SK-N-DZ (cell line): ENCODE results near the gene DPEP3.
"Not testable (repeated sequence)": the region's sequence is repeated elsewhere in the genome, so short reads cannot be mapped to it uniquely, and the experiment has no call there.

Experiments used
- DNase-seq: peaks from one replicate; pipeline ENCODE4 v3.0.0-alpha.2; 2015; ENCODE audit warnings: low spot score

DPEP3 gene

DNA sequence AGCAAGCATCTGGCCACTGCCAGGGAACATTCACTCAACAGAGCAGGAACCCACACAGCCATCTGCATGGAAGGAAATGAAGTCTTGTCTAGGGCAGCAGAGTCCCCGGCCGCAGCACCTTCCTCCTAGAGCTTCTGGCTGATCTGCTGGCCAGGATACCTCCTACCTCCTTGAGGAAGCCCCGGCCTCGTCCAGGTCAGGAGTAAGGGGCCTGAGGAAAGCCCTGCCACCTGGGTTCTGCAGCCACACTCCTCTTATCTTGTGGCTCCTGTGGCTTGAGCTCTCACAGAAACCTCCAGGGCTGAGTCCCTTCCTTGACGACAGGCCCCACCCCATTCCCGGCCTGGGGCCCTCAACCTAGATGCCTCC is 13.7 kb upstream of the DPEP3 start:
- not testable (repeated sequence) for DNase-seq

DNA sequence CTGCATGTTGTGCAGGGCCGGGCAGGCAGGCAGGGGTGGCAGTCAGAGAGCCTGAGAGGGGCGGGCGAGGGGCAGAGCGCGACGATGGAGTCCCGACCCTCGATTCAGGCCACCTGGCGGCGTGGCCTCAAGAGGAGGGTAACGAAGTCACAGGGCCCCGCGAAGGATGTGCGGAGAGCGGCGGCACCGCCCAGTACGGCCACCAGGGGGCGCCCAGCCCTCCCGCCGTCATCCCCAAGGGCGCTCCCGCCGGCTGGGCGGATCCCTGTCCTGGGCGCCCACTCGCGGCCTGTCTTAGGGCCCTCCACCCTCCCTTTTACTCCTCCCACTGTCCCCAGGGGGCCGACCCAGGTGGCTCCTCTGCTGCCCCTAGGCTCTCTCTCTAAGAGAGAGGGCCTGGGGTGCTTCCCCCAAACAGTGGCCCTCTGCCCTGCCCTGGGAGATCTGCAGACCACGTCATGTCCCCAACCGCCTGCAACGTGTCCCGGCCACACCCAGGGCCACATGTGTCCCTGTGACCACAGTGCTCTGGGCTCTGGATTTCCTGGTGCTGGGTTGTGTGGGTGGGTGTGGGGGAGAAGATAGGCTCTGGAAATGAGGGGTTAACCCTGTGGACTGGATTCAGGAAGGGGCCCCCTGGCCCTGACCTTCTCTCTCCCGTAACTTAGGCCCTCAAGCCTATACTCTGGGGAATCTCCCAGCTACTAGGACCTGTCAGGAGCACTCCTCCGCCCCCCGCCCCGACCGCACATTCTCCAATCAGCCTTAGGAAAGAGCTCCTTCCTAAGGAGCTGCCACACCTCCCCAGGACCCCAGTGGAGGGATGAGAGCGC is 13.1 kb upstream of the DPEP3 start:
- peak; percentile 80 for DNase-seq

DNA sequence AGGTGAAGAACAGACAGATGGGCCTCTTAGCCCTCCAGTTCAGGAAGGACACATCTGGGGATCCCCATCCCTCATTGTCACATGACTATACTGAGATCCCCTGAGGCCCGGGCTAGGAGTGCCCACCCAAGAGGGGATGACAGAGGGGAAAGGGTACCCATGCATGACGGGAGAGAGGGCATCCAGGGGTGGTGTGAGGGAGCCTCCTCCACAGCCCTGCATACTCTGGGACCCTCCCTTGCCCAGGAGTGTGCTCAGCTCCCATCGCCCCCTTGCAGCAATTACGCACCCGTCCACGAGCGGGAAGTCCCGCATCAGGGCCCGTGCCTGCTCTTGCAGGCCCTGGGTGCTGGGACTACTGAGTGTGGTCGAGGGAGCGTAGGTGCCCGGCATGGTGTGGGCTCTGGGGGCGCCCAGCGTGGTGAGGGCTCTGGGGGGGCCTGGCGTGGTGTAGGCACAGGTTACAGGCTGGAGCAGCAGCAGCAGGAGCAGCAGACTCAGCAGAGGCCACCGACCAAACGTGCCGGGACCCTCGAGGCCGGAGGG is 12.4 kb upstream of the DPEP3 start:
- DNase-seq = no peak

DNA sequence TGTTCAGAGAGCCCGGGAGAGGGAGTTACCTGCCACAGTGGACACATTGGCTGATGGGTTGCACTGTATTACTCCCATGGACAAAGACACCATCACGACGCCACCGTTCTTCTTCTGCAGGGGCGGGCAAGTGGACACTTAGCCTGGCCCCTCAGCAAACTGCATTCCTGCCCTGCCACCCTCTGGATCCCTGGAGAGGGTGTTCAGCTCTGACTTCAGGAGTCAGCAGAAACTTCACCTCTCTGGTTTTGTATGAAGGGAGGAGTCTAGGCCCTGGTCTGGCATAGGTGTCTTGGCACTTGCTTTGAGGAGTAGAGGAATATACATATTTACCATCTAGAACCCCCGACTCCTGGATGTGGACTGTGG is 9.7 kb upstream of the DPEP3 start:
- DNase-seq = no peak

DNA sequence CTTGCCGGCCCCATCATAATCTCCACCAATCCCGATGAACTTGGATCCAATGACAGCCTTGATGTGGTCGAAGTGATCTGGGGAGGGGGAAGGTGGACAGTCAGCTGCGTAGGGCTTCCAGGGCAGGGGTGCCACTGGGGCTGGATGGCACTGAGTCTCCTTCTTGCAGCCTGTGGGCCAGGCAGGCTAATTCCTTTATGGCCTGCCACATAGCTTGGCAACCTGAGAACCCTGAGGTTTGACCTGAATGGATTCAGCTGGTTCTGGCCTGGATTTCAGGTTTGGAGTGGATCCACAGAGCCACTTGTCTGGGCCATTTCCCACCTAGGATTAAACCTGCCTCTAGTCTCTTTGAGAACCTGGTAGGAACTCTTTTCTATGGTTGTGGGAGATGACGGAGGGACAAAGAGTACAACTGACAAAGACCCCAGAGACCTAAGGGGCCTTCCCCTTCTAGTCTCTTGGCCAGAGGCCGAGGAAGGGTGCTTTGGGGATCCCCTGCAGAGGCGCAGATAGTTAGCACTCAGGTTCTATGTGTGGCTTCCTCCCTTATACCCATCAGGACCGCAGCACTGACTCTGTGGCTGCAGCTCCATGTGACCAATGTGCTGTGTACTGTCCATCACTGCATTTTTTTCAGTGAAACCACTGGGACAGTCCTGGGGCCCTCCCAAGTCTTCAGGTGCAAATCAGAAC is 9.2 kb upstream of the DPEP3 start:
- DNase-seq = no peak

DNA sequence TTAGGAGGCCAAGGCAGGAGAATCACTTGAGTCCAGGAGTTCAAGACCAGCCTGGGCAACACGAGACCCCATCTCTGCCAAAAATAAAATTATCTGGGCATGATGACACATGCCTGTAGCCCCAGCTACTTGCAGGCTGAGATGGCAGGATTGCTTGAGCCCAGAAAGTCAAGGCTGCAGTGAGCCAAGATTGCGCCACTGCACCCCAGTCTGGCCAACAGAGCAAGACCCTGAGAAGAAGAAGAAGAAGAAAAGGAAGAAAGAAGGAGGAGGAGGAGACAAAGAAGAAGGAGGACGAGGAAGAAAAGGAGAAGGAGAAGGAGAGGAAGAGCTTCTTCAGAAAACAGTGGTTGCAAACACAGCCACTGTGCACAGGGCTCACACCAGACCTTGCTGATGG is 8.4 kb upstream of the DPEP3 start:
- no peak for DNase-seq

DNA sequence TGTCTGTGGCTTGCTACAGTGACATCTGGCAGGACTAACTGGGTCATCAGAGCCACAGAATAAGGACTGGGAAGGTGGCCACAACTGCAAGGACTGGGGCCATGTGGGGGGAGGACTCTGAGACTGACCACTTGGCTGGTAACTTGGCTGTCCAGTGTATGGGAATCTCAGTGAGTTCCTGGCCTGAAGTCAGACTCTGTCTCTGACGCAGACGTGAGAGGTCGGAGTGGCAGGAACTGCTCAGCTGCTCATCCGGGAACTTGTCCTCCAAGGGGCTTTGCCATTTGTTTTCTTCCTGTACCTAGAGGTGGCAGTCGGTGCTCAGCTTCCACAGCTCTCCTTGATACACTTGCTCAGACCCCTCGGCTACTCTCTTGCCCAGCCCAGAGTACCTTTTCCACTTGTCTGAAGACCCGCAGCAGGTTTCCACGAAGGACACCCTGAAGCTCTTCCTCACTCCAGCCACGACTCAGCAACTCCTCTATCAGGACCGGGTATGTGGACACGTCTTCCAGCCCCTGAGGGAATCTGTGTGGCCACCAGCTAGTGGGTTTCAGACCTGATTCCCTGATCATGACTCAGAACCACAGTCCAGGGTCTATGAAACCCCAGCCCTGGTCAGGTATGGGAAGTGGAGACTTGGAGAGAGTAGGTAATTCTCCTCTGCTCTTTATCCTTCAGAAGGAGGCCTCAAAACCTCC is 7.3 kb upstream of the DPEP3 start:
- no peak for DNase-seq

DNA sequence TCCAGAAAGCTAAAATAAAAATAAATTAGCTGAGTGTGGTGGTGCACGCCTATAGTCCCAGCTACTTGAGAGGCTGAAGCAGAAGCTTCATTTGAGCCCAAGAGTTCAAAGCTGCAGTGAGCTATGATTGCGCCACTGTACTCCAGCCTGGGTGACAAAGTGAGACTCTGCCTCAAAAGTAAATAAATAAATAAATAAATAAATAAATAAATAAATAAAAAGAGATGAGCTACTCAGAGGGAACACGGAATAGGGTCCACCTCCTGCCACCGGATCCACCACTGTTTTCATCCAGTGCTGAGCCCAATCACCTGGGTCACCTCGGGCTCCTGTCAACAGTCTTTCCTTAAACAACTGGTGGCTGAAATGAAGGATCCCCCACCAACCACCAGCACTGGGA is 6.7 kb upstream of the DPEP3 start:
- DNase-seq = no peak

DNA sequence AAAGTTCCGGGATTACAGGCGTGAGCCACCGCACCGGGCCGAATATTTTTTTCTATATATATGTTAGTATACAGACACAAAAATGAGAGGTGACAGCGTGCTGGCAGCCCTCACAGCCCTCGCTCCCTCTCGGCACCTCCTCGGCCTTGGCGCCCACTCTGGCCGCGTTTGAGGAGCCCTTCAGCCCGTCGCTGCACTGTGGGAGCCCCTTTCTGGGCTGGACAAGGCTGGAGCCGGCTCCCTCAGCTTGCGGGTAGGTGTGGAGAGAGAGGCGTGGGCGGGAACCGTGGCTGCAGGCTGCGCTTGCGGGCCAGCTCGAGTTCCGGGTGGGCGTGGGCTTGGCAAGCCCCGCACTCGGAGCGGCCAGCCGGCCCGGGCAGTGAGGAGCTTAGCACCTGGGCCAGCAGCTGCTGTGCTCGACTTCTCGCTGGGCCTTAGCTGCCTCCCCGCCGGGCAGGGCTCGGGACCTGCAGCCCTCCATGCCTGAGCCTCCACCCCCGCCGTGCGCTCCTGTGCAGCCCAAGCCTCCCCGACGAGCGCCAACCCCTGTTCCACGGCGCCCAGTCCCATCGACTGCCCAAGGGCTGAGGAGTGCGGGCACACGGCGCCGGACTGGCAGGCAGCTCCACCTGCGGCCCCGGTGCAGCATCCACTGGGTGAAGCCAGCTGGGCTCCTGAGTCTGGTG is 1.9 kb upstream of the DPEP3 start:
- DNase-seq = no peak

DNA sequence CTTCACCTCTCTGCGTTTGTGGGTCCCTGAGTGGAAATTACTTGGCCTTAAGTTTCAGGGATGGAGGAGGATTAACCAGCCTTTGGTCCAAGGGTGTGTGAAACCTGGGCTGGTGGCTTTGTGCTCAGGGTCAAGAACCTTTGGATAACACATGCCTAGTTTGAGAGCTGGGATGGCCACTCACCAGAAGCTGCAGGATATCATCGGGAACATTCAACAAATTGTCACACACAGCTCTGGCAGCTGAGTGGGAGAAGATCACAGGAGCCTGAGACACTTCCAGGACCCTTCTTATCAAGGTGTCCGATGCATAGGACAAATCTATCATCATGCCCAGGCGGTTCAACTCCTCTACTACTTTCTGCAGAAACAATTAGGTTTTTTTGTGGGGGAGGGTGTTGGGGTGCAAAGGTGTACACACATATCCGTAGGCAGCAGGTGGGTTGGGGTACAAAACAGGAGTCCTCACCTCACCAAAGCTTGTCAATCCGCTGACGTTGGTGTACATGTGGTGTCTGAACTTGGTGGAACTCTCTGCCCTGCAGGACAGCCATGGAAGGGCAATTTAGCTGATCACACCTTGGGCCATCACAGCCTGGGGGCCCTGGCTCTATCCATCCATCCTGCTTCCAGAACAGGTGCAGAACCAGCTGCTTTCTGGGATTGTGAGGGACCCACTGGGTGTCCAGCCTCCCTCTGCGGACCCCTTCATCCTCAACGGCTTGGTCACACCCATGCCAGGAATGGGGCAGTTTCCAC is 2.7 kb downstream of the DPEP3 start:
- no peak for DNase-seq

DNA sequence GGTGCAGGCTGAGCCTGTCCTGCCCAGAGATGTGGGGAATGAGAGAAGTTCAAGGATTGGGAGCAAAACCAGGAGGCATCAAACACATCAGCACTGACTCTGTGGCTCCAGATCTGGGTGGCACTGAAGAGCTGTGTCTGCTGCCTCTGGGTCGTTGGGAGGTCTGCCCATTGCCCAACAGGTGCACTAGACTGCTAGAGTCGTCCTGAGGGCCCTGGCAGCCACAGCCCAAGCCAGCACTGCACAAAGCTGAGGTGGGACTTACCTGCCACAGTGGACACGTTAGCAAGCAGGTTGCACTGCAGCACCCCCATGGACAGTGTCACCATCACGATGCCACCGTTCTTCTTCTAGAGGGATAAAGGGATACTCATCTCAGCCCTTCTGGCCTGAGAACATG is 3.3 kb downstream of the DPEP3 start:
- no peak for DNase-seq

DNA sequence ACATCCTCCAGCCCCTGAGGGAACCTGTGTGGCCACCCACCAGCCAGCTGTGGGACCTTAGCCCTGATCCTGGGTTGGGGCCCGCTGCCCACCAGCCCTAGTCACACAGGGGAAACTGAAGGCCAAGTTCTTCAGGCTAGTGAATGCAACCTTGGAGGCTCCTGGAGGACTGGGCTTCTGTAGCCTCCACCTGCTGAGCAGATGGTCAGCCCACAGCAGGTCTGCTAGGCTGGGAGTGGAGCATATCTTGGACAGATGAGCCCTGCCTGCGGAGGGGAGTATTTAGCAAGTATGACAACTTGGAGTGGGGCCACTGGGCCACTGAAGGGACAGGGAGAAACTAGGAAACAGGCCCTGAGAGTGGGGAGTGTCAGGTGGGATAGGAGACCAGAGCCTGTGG is 4.1 kb downstream of the DPEP3 start:
- DNase-seq = no peak

DNA sequence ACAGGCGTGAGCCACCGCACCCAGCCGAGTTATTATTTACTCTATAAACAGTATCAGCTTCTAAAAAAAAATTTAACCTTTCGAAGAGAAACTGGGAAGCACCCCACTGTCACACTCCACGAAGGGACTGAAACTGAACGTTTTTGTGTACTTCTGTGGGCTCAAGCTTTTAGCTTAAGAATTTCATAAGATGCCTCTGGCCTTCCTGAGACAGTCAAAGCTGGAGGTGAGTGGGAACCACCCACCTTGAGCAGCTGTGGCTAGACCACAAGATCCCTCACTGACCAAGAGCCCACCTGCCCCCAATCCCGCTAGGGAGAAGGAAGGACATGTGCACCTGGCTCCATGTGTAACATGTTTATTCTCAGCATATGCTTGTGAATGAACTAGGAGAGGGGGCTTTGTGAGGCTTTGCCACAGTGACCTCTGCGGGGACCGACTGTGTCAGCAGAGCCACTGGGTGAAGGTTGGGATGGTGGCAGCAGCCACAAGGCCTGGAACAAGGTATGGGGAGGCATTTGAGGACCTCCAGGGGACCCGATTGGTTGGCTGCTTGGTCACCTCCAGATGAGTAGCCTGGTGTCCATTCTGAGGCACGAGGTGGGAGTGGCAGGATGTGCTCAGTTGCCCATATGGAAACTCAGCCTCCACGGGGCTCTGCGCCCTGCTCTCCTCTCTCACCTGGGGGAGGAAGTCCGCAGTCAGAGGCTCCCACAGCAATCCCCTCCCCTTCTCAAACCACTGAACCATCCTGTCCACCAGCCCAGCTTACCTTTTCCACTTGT is 4.8 kb downstream of the DPEP3 start:
- DNase-seq = no peak

DNA sequence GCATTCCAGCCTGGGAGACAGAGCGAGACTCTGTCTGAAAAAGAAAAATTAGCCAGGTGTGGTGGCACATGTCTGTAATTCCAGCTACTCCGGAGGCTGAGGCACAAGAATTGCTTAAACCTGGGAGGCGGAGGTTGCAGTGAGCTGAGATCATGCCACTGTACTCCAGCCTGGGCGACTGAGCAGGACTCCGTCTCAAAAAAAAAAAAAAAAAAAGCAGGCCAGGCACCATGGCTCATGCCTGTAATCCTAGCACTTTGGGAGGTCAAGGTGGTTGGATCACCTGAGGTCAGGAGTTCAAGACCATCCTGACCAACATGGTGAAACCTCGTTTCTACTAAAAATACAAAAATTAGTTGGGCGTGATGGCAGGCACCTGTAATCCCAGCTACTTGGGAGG is 8.0 kb downstream of the DPEP3 start:
- not testable (repeated sequence) for DNase-seq

DNA sequence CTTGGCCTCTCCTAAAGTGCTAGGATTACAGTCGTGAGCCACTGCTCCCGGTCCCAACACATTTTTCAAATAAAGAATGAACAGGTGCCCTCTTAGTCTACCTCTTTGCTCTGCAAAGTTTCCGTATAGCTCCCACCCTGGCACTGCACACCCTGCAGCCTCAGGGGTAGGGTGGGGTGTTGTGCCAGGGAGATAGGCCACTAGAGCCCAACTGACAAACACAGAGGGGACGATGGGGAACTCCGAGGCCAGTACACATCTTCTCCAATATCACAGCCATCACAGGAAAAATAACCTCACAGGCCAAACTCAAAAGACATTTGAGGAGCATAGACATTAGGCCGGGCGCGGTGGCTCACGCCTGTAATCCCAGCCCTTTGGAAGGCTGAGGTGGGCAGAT is 9.2 kb downstream of the DPEP3 start:
- DNase-seq = no peak

DNA sequence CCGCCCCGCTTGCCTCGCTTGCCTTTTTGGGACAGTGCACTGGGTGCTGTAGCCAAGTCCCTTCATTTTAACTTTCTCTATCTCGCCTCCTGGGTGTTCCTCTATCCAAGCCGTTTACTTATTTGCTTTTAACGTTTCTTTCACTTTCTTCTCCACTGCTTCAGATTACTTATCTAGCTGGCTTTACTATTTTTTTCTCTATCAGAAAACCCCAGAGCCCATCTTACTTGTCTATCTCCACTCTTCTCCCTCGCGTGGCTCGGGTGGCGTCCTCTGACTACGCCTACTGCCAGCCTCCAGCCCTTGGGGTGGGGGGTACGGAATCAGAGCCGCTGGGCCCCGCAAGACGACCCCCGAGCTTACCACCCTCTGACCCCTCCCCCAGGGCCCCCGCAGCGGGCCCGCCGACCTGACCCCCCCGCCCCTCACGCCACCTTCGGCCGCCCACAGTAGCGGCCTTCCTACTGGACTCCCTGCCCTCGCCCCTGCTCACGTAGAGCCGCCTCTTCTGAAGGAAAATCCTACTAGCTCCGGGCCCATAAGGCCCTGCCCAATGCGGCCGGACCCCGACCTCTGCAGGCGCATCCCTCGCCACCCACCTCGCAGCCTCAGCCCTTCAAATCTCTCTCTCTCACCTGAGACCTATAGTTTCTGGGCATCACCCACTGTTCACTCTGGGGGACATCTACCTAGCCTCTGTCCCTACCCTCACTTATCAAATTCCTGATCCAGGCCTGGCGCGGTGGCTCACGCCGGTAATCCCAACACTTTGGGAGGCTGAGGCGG is 10.9 kb downstream of the DPEP3 start:
- DNase-seq = no peak

DNA sequence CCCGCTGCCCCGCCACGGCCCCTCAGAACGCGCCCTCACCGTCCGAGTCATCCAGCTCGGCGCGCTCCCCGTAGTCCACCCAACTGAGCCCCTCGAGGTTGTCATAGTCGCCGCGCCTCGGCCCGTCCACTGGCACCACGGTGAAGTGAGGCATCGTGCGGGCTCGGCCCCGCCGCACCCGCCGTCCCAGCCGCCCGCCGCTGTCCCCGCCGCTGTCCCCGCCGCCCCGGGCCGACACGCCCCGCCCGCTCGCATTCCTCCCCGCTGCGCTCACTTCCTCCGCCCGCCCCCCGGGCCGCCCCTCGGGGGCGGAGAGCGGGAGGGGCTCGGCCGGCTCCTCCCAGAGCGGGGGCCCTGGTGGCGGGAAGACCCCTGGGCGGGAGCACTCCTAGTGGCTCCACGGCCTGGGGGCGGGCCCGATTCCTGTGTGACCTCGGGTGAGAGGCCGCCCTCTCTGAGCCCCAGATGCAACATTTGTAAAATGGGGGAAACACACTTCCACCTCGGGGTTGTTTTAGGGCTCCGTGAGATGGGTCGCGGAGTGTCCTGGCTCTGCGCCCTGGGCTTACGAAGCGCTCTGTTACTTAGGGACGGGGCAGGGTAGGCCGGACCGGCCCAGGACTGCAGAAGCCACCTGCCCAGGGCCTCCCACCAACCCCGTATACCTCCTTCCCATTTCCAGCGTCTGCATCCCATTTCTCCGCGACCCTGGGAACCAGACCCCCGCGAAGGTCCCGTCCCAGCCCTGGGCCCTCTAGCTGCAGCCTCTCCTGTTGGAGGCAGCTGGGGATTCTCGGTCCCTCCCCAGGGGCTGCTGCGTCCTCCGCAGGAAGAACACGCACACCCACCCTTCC is 11.7 kb downstream of the DPEP3 start, which contains the start of gene SLC12A4:
Gene SLC12A4 (minus strand): TSS at position 238 of the 854 bp plus-strand sequence. CDS start 84 bp downstream, at position 154.
- DNase-seq = peak; percentile 74

DNA sequence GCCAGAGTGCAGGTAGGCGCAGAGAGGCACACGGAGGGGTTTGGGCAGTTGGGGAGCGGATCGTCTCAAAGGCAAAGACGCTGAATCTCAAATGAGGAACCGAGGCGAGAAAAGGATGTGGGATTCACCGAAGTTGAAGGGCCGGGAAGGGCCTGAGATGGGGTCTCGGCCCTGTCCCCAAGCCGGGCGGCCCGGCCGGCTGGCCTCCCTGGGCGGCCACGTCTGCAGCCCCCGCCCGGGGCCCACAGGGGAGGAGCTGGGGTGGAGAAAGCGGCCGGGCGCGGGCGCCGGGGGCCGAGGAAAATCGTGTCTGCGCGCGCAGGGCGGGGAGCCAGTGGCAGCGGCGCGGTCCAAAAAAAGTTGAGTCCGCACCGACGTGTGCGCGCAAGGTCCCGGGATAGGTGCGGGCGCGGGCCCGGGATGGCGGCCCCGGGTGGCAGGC is 12.3 kb downstream of the DPEP3 start:
- no peak for DNase-seq
